Measurements from ENCODE around the gene ZNF536. TPM values are rescaled to one million over a fixed set of nuclear protein-coding genes. Genes with fewer than 3 reads are reported as not detected.
A peak's percentile ranks its signal among the peaks of the same experiment; 100 is the strongest.
"Not testable (repeated sequence)": the region's sequence is repeated elsewhere in the genome, so short reads cannot be mapped to it uniquely, and the experiment has no call there.

Gene ZNF536
- total RNA-seq, 1 donor from 2014 or later = 28.1 TPM

GRCh38 chr19:30419568-30420180, 47.5 kb downstream of the ZNF536 start:
- DNase-seq = peak; percentile 44

GRCh38 chr19:30420316-30420715, 48.1 kb downstream of the ZNF536 start:
- no peak for DNase-seq

GRCh38 chr19:30420881-30421280, 48.7 kb downstream of the ZNF536 start:
- no peak for DNase-seq

DNA sequence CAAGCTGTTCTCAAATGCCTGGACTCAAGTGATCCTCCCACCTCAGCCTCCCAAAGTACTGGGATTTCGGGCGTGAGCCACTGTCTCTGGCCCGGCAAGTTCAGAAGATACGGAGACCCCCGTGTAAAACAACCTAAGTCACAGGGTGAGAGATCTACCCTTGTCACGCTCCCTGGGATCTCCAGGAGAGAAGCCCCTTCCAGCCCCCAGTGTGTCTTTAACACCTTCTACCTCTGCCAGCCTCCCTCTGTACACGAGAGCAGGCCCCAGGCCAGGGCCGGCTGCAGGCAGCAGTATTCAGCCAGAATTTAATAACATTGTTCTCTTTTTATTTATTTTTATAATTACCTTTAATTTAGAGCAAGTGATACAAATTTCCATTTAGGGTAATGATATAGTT, 49.4 kb downstream of the ZNF536 start:
- no peak for DNase-seq

- no peak for DNase-seq
Observed at GRCh38 chr19:30423481-30423880, 51.3 kb downstream of the ZNF536 start.

GRCh38 chr19:30425885-30426838, 54.0 kb downstream of the ZNF536 start:
- no peak for DNase-seq

GRCh38 chr19:30426864-30427263, 54.7 kb downstream of the ZNF536 start:
- DNase-seq = no peak

DNA sequence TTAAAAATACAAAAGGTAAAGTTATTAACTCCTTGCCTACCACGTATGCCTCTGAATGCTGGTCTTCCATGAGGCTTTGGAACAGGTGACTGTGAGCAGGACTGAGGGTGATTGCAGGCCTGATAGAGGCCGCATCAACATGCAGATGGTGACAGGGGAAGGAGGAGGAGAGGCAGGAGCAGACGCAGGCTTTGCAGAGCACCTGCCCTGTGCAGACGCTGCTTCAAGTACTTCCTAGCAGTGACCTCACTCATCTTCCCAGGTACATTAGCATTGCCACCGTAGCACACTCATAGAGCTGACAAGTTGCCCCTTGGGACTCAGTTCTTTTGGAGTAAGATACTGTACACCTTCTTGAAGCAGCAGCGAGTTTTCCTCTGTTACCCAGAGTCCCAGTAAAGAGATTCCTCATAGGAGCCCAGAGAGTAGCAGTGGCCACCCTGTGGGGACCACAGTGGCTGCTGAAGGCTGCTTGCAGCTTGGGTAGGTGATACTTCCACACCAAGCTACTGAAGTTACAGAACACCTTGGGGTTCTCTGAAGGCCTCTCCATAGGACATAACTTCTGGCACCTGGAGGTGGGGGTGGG, 56.0 kb downstream of the ZNF536 start:
- no peak for DNase-seq

- no peak for DNase-seq
Observed at GRCh38 chr19:30428844-30429243, 56.7 kb downstream of the ZNF536 start.

GRCh38 chr19:30430206-30430734, 58.1 kb downstream of the ZNF536 start:
- no peak for DNase-seq

GRCh38 chr19:30431591-30431990, 59.4 kb downstream of the ZNF536 start:
- DNase-seq = no peak

DNA sequence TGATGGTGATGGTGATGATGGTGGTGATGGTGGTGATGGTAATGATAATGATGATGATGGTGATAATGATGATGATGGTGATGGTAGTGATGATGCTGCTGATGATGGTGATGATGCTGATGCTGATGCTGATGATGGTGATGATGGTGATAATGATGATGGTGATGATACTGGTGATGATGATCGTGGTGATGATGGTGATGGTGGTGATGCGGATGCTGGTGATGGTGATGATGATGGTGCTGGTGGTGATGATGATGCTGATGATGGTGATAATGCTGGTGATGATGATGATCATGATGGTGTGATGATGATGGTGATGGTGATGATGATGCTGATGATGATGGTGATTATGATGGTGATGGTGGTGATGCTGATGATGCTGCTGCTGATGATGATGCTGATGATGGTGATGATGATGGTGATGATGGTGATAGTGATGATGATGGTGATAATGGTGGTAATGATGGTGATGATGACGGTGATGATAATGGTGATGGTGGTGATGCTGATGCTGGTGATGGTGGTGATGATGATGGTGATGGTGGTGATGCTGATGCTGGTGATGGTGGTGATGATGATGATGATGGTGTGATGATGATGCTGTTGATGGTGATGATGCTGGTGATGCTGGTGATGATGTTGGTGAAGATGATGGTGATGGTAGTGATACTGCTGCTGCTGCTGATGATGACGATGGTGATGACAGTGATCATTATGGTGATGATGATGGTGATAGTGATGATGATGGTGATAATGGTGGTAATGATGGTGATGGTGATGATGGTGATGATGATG, 62.8 kb downstream of the ZNF536 start:
- DNase-seq = no peak

GRCh38 chr19:30437869-30438268, 65.7 kb downstream of the ZNF536 start:
- no peak for DNase-seq

DNA sequence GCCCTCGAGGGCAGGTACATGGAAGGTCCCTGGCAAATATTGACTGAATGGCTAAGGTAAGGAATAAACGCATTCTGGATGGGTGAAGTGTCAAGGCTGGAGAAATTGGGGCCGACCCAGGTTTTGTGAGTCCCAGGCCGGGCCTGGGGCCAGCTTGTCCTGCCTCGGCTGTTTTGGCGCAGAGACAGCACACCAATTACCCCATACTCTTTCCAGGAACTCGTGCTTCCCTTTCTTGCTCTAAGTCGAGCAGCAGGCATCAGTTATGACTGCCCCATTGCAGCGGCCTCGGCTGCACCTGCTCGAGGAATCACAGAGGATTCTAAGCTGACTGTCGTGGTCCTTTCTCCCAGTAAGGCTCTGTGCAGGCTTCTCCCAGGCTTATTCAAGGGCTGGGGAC, 67.1 kb downstream of the ZNF536 start:
- DNase-seq = no peak

DNA sequence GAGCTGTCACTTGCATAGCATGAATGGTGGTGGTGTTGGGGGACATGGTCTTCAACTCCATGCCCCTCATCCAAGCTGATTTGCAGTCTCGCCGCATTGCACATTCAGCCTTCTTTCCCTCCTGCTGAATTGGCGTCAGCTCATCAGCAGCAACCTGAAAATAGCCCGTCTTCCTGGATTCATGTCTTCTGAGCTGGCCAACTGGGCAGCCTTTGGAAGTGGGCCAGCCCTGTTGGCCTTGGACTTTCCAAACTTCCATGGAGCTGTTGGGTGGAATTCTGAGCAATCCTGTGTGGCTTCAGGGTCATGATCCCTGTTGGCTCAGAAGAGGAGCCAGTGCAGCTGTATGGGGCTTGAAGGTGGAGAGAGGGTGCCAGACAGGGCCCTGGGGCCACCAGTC, 68.8 kb downstream of the ZNF536 start:
- no peak for DNase-seq

DNA sequence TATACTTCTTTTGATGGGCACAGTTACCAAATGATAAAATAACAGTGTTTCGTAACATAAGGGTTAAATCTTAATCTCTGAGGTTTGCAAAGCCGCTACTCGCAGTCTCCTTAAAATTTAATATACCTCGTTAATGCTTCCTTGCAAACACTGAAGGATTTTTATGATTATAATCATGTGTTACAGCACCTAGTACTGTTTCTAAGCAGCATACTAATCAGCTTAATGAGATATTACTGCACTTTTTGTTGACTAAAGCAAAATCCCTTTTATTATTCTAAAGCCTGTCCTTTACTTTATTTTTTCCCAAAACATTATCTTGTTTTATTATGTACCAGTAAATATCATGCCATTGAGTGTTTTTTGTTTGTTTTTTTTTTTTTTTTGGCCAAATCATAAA, 70.5 kb downstream of the ZNF536 start:
- DNase-seq = no peak

DNA sequence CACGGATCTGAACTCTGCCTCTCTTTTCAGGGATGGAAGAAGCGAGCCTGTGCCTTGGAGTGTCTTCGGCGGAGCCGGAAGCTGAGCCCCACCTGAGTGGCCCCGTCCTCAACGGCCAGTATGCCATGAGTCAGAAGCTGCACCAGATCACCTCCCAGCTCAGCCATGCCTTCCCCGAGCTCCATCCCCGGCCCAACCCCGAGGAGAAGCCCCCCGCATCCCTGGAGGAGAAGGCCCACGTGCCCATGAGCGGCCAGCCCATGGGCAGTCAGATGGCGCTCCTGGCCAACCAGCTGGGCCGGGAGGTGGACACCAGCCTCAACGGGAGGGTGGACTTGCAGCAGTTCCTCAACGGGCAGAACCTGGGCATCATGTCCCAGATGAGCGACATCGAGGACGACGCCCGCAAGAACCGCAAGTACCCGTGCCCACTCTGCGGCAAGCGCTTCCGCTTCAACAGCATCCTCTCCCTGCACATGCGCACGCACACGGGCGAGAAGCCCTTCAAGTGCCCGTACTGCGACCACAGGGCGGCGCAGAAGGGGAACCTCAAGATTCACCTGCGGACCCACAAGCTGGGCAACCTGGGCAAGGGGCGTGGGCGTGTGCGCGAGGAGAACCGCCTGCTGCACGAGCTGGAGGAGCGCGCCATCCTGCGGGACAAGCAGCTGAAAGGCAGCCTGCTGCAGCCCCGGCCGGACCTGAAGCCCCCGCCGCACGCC, 71.5 kb downstream of the ZNF536 start:
- no peak for DNase-seq

GRCh38 chr19:30444253-30444671, 72.1 kb downstream of the ZNF536 start:
- no peak for DNase-seq

DNA sequence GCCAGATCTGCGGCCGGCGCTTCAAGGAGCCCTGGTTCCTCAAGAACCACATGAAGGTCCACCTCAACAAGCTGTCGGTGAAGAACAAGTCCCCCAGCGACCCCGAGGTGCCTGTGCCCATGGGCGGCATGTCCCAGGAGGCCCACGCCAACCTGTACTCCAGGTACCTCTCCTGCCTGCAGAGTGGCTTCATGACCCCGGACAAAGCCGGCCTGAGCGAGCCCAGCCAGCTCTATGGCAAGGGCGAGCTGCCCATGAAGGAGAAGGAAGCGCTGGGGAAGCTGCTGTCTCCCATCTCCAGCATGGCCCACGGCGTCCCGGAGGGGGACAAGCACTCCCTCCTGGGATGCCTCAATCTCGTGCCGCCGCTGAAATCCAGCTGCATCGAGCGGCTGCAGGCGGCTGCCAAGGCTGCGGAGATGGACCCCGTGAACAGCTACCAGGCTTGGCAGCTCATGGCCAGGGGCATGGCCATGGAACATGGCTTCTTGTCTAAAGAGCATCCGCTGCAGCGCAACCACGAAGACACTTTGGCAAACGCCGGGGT, 72.6 kb downstream of the ZNF536 start:
- DNase-seq = no peak

- no peak for DNase-seq
Observed at GRCh38 chr19:30445385-30445784, 73.2 kb downstream of the ZNF536 start.

GRCh38 chr19:30446120-30446519, 73.9 kb downstream of the ZNF536 start:
- DNase-seq = not testable (repeated sequence)

Measured in occipital lobe (tissue), 2 donors.